ENCODE results near the gene METRN.

GRCh38 chr16:675884-676564 lies 38.9 kb upstream of the METRN start:
- TF ChIP-seq POLR2A (IDR thresholded peaks at IDR 0.05) = no peak
- TF ChIP-seq POLR2AphosphoS5 (IDR thresholded peaks at IDR 0.05) = peak in 1 of 3 donors; percentile 36
- TF ChIP-seq, protein P1, sequence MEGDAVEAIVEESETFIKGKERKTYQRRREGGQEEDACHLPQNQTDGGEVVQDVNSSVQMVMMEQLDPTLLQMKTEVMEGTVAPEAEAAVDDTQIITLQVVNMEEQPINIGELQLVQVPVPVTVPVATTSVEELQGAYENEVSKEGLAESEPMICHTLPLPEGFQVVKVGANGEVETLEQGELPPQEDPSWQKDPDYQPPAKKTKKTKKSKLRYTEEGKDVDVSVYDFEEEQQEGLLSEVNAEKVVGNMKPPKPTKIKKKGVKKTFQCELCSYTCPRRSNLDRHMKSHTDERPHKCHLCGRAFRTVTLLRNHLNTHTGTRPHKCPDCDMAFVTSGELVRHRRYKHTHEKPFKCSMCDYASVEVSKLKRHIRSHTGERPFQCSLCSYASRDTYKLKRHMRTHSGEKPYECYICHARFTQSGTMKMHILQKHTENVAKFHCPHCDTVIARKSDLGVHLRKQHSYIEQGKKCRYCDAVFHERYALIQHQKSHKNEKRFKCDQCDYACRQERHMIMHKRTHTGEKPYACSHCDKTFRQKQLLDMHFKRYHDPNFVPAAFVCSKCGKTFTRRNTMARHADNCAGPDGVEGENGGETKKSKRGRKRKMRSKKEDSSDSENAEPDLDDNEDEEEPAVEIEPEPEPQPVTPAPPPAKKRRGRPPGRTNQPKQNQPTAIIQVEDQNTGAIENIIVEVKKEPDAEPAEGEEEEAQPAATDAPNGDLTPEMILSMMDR (IDR thresholded peaks at IDR 0.05 in 8 of 11, conservative IDR thresholded peaks at IDR 0.05 in 3 of 11) = no peak

All from spleen (tissue), 7 donors.